HepG2 (cell line): ENCODE results near the gene HEXIM1. TPM values are rescaled to one million over a fixed set of nuclear protein-coding genes. Genes with fewer than 3 reads are reported as not detected.
A peak's percentile ranks its signal among the peaks of the same experiment; 100 is the strongest.

ENCODE experiments used
- BORCS8-MEF2B ChIP-seq: sonication (generic); formaldehyde crosslinking; IDR thresholded peaks from 2 replicates; pipeline ENCODE4 v1.8.0; 2022; ENCODE audit warnings: mild to moderate bottlenecking, missing genetic modification reagents
- CCAR2 ChIP-seq: fragments of 200-400 bp; formaldehyde crosslinking; optimal IDR thresholded peaks from 2 replicates; pipeline ENCODE3; 2018; ENCODE audit warnings: low read depth, mild to moderate bottlenecking, low read length, moderate library complexity
- HOXA3 ChIP-seq: sonication (generic); formaldehyde crosslinking; IDR thresholded peaks from 2 replicates; pipeline ENCODE4 v1.5.0; 2020; ENCODE audit warnings: missing genetic modification reagents
- KMT2A ChIP-seq: sonication (generic); formaldehyde crosslinking; IDR thresholded peaks from 2 replicates; pipeline ENCODE4 v1.4.0; 2020; ENCODE audit warnings: missing genetic modification reagents
- NFKBIZ ChIP-seq: IDR thresholded peaks from 2 replicates; pipeline ENCODE4 v1.6.1; 2018; ENCODE audit warnings: missing genetic modification reagents, missing compliant biosample characterization
- PTBP1 ChIP-seq: fragments of 200-400 bp; formaldehyde crosslinking; IDR thresholded peaks from 2 replicates; pipeline ENCODE4 v1.6.1; 2018; ENCODE audit warnings: low read length, low read depth; ENCODE audit not compliant: poor library complexity, severe bottlenecking
- RXRB ChIP-seq: IDR thresholded peaks from 2 replicates; pipeline ENCODE4 v1.6.1; 2016; ENCODE audit warnings: borderline replicate concordance, missing genetic modification reagents, missing compliant biosample characterization
- SALL2 ChIP-seq: sonication (generic); formaldehyde crosslinking; IDR thresholded peaks from 2 replicates; pipeline ENCODE4 v1.8.1; 2023; ENCODE audit warnings: mild to moderate bottlenecking, missing genetic modification reagents, inconsistent platforms
- TP53 ChIP-seq: sonication (generic); formaldehyde crosslinking; conservative IDR thresholded peaks from 2 replicates; pipeline ENCODE4 v1.4.0; 2020; ENCODE audit warnings: missing genetic modification reagents
- TSC22D2 ChIP-seq: sonication (generic); formaldehyde crosslinking; IDR thresholded peaks from 2 replicates; pipeline ENCODE4 v1.5.1; 2020; ENCODE audit warnings: missing genetic modification reagents, mild to moderate bottlenecking, borderline replicate concordance
- ZMYM3 ChIP-seq: sonication (generic); formaldehyde crosslinking; IDR thresholded peaks from 2 replicates; pipeline ENCODE4 v1.5.1; 2020; ENCODE audit warnings: mild to moderate bottlenecking, missing genetic modification reagents
- ZNF207 ChIP-seq: fragments of 450-650 bp; IDR thresholded peaks from 2 replicates; pipeline ENCODE4 v1.6.1; 2016; ENCODE audit warnings: antibody characterized with exemption, borderline replicate concordance
- ZNF230 ChIP-seq: sonication (generic); formaldehyde crosslinking; IDR thresholded peaks from 2 replicates; pipeline ENCODE4 v1.4.0; 2020; ENCODE audit warnings: mild to moderate bottlenecking, missing genetic modification reagents
- ZNF33B ChIP-seq: sonication (generic); formaldehyde crosslinking; IDR thresholded peaks from 2 replicates; pipeline ENCODE4 v1.5.1; 2020; ENCODE audit warnings: mild to moderate bottlenecking, missing genetic modification reagents
- ZNF383 ChIP-seq: sonication (generic); formaldehyde crosslinking; IDR thresholded peaks from 2 replicates; pipeline ENCODE4 v1.4.0; 2020; ENCODE audit warnings: missing genetic modification reagents, mild to moderate bottlenecking, borderline replicate concordance
- ZNF841 ChIP-seq: sonication (generic); formaldehyde crosslinking; IDR thresholded peaks from 2 replicates; pipeline ENCODE4 v1.8.1; 2023; ENCODE audit warnings: missing genetic modification reagents, borderline replicate concordance
- polyA plus RNA-seq, 8 experiments: library from polyadenylated mRNA; depleted of rRNA in 3 of 8; stranded (reverse) in 7 of 8; unstranded in 1 of 8; fragments of >200 nt; fragmentation: Illumina TruSeq in 4 of 8; extraction: Trizol in 4 of 8; gene quantifications; 2 replicates each; pipeline versions ENCODE4 v1.2.1 to v1.2.3, GENCODE V29; 2011 to 2016; ENCODE audit warnings: low read depth in 4 of 8, missing spikeins in 1 of 8, mixed read lengths in 1 of 8; ENCODE audit not compliant: insufficient read depth in 1 of 8
- total RNA-seq, 5 experiments: library from RNA; depleted of rRNA; stranded (reverse); fragments of >200 nt; fragmentation: Illumina TruSeq; extraction: Trizol; gene quantifications; 2 replicates each; pipeline ENCODE4 v1.2.3, GENCODE V29; 2016; ENCODE audit warnings: low read depth in 1 of 5
- TF ChIP-seq, protein P1 (sequence below), 2 experiments: sonication (generic) in 1 of 2; formaldehyde crosslinking in 1 of 2; IDR thresholded peaks; 2 replicates each; pipeline versions ENCODE4 v1.4.0 to v1.6.1; 2018 to 2020; ENCODE audit warnings: missing genetic modification reagents in 2 of 2, borderline replicate concordance in 1 of 2, low read depth in 1 of 2, mild to moderate bottlenecking in 1 of 2, missing biosample characterization in 1 of 2
- TF ChIP-seq, protein P2 (sequence below): sonication (generic); formaldehyde crosslinking; conservative IDR thresholded peaks from 2 replicates; pipeline ENCODE4 v1.5.0; 2020; ENCODE audit warnings: missing genetic modification reagents
- TF ChIP-seq, protein P3 (sequence below), 2 experiments: fragments of 450-650 bp in 1 of 2; sonication (generic) in 1 of 2; formaldehyde crosslinking; IDR thresholded peaks; 2 replicates each; pipeline versions ENCODE4 v1.5.0 to v1.8.0; 2020 to 2022; ENCODE audit warnings: mild to moderate bottlenecking in 1 of 2, missing genetic modification reagents in 1 of 2
- TF ChIP-seq, protein P4 (sequence below): sonication (generic); formaldehyde crosslinking; IDR thresholded peaks from 2 replicates; pipeline ENCODE4 v1.9.0; 2021; ENCODE audit warnings: missing genetic modification reagents, mild to moderate bottlenecking, borderline replicate concordance
- TF ChIP-seq, protein P5 (sequence below): IDR thresholded peaks from 2 replicates; pipeline ENCODE4 v1.6.1; 2018; ENCODE audit warnings: missing genetic modification reagents, mild to moderate bottlenecking, missing compliant biosample characterization
- TF ChIP-seq, protein P6 (sequence below): sonication (generic); formaldehyde crosslinking; IDR thresholded peaks from 2 replicates; pipeline ENCODE4 v1.4.0; 2020; ENCODE audit warnings: mild to moderate bottlenecking, missing genetic modification reagents

HEXIM1 gene
- total and polyA plus RNA-seq, 2 of the 13 experiments (the other 11 are each of a cell fraction or from before 2014, with no cell fraction given): 10.5 to 16.6 TPM

DNA sequence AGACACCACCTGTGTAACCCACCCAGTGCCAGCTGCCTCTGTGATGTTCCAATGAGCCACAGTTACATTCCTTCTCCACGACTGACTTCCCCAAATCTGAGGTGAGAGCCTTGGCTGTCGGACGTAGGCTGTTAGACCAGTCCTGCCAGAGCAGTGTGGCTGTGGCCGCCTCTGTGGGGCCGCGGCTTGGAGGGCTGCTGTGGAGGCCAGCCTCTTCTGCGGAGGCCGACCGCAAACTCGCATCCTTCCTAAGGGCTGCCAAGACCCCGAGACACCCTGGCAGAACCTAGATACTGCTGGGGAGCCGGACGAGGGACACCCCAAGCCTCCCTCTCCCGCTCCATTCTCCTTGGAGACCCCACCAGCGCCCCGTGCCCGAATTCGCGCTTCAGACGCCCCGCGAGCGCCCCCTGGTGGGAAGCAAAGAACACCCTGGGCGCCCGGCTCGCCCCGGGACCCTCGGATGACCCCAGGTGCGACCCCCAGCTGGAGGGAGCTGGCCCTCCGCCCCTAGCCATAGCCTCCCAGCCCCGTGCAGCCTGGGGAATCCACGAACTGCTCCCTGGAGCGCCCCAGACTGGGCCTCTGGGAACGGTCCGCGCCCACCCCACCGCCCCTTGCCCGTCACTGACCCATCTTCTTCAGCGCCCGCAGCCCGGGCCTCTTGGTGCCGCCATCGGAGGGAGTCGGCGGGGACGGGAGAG lies 16.5 kb upstream of the HEXIM1 start (continued):
- TF ChIP-seq, protein P1, sequence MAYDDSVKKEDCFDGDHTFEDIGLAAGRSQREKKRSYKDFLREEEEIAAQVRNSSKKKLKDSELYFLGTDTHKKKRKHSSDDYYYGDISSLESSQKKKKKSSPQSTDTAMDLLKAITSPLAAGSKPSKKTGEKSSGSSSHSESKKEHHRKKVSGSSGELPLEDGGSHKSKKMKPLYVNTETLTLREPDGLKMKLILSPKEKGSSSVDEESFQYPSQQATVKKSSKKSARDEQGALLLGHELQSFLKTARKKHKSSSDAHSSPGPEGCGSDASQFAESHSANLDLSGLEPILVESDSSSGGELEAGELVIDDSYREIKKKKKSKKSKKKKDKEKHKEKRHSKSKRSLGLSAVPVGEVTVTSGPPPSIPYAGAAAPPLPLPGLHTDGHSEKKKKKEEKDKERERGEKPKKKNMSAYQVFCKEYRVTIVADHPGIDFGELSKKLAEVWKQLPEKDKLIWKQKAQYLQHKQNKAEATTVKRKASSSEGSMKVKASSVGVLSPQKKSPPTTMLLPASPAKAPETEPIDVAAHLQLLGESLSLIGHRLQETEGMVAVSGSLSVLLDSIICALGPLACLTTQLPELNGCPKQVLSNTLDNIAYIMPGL (CRISPR knock-in tag; IDR thresholded peaks at IDR 0.05; ENCODE audit: borderline replicate concordance in 1 of 2, low read depth in 1 of 2): peak; percentile 58 to 83
- TF ChIP-seq PTBP1 (peak; percentile 40), KMT2A (CRISPR knock-in tag) (no peak), ZMYM3 (CRISPR knock-in tag) (peak; percentile 95), ZNF230 (CRISPR knock-in tag) (no peak), ZNF841 (CRISPR knock-in tag) (no peak), HOXA3 (CRISPR knock-in tag) (no peak; the same call in 1 of the 2 replicates), RXRB (peak; percentile 45; the same call in 1 of the 2 replicates), ZNF207 (no peak), TP53 (CRISPR knock-in tag) (no peak), ZNF383 (no peak), BORCS8-MEF2B (CRISPR knock-in tag) (no peak; the same call in 1 of the 2 replicates), ZNF33B (CRISPR knock-in tag) (no peak), TSC22D2 (CRISPR knock-in tag) (no peak), CCAR2 (no peak), SALL2 (CRISPR knock-in tag) (no peak), NFKBIZ (no peak)
- TF ChIP-seq, protein P2, sequence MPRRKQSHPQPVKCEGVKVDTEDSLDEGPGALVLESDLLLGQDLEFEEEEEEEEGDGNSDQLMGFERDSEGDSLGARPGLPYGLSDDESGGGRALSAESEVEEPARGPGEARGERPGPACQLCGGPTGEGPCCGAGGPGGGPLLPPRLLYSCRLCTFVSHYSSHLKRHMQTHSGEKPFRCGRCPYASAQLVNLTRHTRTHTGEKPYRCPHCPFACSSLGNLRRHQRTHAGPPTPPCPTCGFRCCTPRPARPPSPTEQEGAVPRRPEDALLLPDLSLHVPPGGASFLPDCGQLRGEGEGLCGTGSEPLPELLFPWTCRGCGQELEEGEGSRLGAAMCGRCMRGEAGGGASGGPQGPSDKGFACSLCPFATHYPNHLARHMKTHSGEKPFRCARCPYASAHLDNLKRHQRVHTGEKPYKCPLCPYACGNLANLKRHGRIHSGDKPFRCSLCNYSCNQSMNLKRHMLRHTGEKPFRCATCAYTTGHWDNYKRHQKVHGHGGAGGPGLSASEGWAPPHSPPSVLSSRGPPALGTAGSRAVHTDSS (CRISPR knock-in tag): no peak
- TF ChIP-seq, protein P3, sequence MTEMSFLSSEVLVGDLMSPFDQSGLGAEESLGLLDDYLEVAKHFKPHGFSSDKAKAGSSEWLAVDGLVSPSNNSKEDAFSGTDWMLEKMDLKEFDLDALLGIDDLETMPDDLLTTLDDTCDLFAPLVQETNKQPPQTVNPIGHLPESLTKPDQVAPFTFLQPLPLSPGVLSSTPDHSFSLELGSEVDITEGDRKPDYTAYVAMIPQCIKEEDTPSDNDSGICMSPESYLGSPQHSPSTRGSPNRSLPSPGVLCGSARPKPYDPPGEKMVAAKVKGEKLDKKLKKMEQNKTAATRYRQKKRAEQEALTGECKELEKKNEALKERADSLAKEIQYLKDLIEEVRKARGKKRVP (CRISPR knock-in tag; IDR thresholded peaks at IDR 0.05): no peak
- TF ChIP-seq, protein P4, sequence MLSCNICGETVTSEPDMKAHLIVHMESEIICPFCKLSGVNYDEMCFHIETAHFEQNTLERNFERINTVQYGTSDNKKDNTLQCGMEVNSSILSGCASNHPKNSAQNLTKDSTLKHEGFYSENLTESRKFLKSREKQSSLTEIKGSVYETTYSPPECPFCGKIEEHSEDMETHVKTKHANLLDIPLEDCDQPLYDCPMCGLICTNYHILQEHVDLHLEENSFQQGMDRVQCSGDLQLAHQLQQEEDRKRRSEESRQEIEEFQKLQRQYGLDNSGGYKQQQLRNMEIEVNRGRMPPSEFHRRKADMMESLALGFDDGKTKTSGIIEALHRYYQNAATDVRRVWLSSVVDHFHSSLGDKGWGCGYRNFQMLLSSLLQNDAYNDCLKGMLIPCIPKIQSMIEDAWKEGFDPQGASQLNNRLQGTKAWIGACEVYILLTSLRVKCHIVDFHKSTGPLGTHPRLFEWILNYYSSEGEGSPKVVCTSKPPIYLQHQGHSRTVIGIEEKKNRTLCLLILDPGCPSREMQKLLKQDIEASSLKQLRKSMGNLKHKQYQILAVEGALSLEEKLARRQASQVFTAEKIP (CRISPR knock-in tag): no peak
- TF ChIP-seq, protein P5, sequence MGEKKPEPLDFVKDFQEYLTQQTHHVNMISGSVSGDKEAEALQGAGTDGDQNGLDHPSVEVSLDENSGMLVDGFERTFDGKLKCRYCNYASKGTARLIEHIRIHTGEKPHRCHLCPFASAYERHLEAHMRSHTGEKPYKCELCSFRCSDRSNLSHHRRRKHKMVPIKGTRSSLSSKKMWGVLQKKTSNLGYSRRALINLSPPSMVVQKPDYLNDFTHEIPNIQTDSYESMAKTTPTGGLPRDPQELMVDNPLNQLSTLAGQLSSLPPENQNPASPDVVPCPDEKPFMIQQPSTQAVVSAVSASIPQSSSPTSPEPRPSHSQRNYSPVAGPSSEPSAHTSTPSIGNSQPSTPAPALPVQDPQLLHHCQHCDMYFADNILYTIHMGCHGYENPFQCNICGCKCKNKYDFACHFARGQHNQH: no peak
- TF ChIP-seq, protein P6, sequence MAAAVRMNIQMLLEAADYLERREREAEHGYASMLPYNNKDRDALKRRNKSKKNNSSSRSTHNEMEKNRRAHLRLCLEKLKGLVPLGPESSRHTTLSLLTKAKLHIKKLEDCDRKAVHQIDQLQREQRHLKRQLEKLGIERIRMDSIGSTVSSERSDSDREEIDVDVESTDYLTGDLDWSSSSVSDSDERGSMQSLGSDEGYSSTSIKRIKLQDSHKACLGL (CRISPR knock-in tag): peak; percentile 74; the same call in 1 of the 2 replicates
